Uterus (tissue), 2 donors: Measurements from ENCODE around the gene LOXL3.

Experiments used
- CTCF ChIP-seq, 4 experiments: fragments of 200-600 bp in 2 of 4; fragments of 450-650 bp in 2 of 4; sonication (generic) in 2 of 4; IDR thresholded peaks; one replicate each; pipeline ENCODE4 v1.5.1; 2016 to 2019; ENCODE audit warnings: antibody characterized with exemption in 4 of 4, mild to moderate bottlenecking in 2 of 4, moderate library complexity in 1 of 4
- POLR2A ChIP-seq, 2 donors: fragments of 450-650 bp; IDR thresholded peaks; one replicate each; pipeline ENCODE4 v1.6.1; 2016; ENCODE audit warnings: antibody characterized with exemption in 2 of 2, mild to moderate bottlenecking in 1 of 2, moderate library complexity in 1 of 2

DNA sequence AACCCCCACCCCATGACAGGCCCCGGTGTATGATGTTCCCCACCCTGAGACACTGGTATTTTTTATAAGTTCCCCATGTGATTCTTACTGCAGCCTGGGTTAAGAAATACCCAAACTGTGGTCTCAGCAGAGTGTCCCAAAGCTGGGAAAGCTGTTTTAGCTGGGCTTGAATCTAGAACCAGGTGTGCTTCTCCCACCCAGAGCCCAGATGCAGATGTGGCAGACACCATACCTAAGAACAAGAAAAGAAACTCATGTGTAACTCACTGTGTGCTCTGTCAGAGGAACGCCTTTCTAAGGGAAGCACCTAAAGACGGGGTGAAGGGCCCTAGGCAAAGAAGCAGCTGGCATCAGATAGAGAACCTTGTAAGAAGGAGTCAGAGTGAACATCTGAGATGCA, 24.7 kb upstream of the LOXL3 start:
- TF ChIP-seq CTCF (IDR thresholded peaks at IDR 0.05) (no peak), POLR2A (IDR thresholded peaks at IDR 0.05) (no peak)
